H9 (cell line): Measurements from ENCODE around the gene RWDD4. TPM values are rescaled to one million over a fixed set of nuclear protein-coding genes. Genes with fewer than 3 reads are reported as not detected.

ENCODE experiments used
- DNase-seq: peaks from one replicate; pipeline ENCODE4 v3.0.0-alpha.2; 2017
- H2AFZ ChIP-seq: one replicate; pipeline ENCODE4 v1.6.1; 2013; ENCODE audit warnings: mild to moderate bottlenecking, low read length, control low read depth, moderate library complexity
- H2AK5ac ChIP-seq: 2 replicates; pipeline ENCODE4 v1.6.1; 2013; ENCODE audit warnings: low read length, control low read depth, mixed read lengths; ENCODE audit not compliant: insufficient read length
- H2BK120ac ChIP-seq: one replicate; pipeline ENCODE4 v1.6.1; 2013; ENCODE audit warnings: low read depth, mild to moderate bottlenecking, low read length, control low read depth, inconsistent platforms; ENCODE audit not compliant: poor library complexity, severe bottlenecking
- H2BK12ac ChIP-seq: 2 replicates; pipeline ENCODE4 v1.6.1; 2013; ENCODE audit warnings: low read length, control low read depth, mixed read lengths, low read depth; ENCODE audit not compliant: insufficient read length
- H2BK15ac ChIP-seq: 2 replicates; pipeline ENCODE4 v1.6.1; 2013; ENCODE audit warnings: low read depth, low read length, control low read depth
- H2BK20ac ChIP-seq: one replicate; pipeline ENCODE4 v1.6.1; 2013; ENCODE audit warnings: low read depth, mild to moderate bottlenecking, low read length, control low read depth, inconsistent platforms; ENCODE audit not compliant: poor library complexity, severe bottlenecking
- H2BK5ac ChIP-seq: 2 replicates; pipeline ENCODE4 v1.6.1; 2013; ENCODE audit warnings: low read length, control low read depth, mixed read lengths; ENCODE audit not compliant: insufficient read length
- H3K14ac ChIP-seq: 2 replicates; pipeline ENCODE4 v1.6.1; 2013; ENCODE audit warnings: low read length, control low read depth; ENCODE audit not compliant: insufficient read depth
- H3K18ac ChIP-seq: 2 replicates; pipeline ENCODE4 v1.6.1; 2013; ENCODE audit warnings: low read depth, mild to moderate bottlenecking, mixed read lengths, low read length, control low read depth; ENCODE audit not compliant: insufficient read length
- H3K23ac ChIP-seq: 2 replicates; pipeline ENCODE4 v1.6.1; 2013; ENCODE audit warnings: low read length, control low read depth, mixed read lengths, low read depth; ENCODE audit not compliant: insufficient read length
- H3K23me2 ChIP-seq: 2 replicates; pipeline ENCODE4 v1.6.1; 2013; ENCODE audit warnings: low read depth, mild to moderate bottlenecking, mixed read lengths, low read length, control low read depth; ENCODE audit not compliant: insufficient read length, poor library complexity, severe bottlenecking
- H3K27ac ChIP-seq: 2 replicates; pipeline ENCODE4 v1.5.1; 2013; ENCODE audit warnings: low read length, control low read depth, mixed read lengths, low read depth; ENCODE audit not compliant: insufficient read length
- H3K27me3 ChIP-seq: 2 replicates; pipeline ENCODE4 v1.6.1; 2013; ENCODE audit warnings: low read length, control low read depth, inconsistent platforms; ENCODE audit not compliant: insufficient read depth
- H3K4ac ChIP-seq: 2 replicates; pipeline ENCODE4 v1.6.1; 2013; ENCODE audit warnings: low read depth, mild to moderate bottlenecking, control low read depth, inconsistent platforms, low read length, moderate library complexity
- H3K4me1 ChIP-seq: 2 replicates; pipeline ENCODE4 v1.6.1; 2013; ENCODE audit warnings: low read length, control low read depth, inconsistent platforms; ENCODE audit not compliant: insufficient read depth
- H3K4me2 ChIP-seq: 2 replicates; pipeline ENCODE4 v1.6.1; 2013; ENCODE audit warnings: low read length, control low read depth, mixed read lengths; ENCODE audit not compliant: insufficient read length, insufficient read depth
- H3K56ac ChIP-seq: 2 replicates; pipeline ENCODE4 v1.6.1; 2013; ENCODE audit warnings: low read depth, mild to moderate bottlenecking, mixed read lengths, low read length, control low read depth; ENCODE audit not compliant: insufficient read length
- H3K79me1 ChIP-seq: 2 replicates; pipeline ENCODE4 v1.6.1; 2013; ENCODE audit warnings: low read depth, mild to moderate bottlenecking, moderate library complexity, low read length, control low read depth, inconsistent platforms; ENCODE audit not compliant: insufficient read depth, poor library complexity, severe bottlenecking
- H3K79me2 ChIP-seq: 2 replicates; pipeline ENCODE4 v1.6.1; 2013; ENCODE audit warnings: low read length, control low read depth, inconsistent platforms; ENCODE audit not compliant: insufficient read depth
- H3K9ac ChIP-seq: 2 replicates; pipeline ENCODE4 v1.6.1; 2013; ENCODE audit warnings: low read length, control low read depth, mixed read lengths; ENCODE audit not compliant: insufficient read length; ENCODE audit errors: extremely low read depth
- H3K9me3 ChIP-seq: one replicate; pipeline ENCODE4 v1.6.1; 2013; ENCODE audit warnings: low read depth, low read length, inconsistent platforms; ENCODE audit not compliant: control insufficient read depth
- H3T11ph ChIP-seq: one replicate; pipeline ENCODE4 v1.6.1; 2013; ENCODE audit warnings: mild to moderate bottlenecking, low read length, control low read depth, inconsistent platforms
- H4K20me1 ChIP-seq: one replicate; pipeline ENCODE4 v1.6.1; 2013; ENCODE audit not compliant: control insufficient read depth, insufficient read length, insufficient read depth
- H4K5ac ChIP-seq: 2 replicates; pipeline ENCODE4 v1.6.1; 2013; ENCODE audit warnings: low read depth, mild to moderate bottlenecking, mixed read lengths, low read length, control low read depth; ENCODE audit not compliant: insufficient read length
- H4K8ac ChIP-seq: replicated peaks from 2 replicates; pipeline ENCODE4 v1.6.1; 2013; ENCODE audit warnings: low read length, control low read depth, mixed read lengths, low read depth; ENCODE audit not compliant: insufficient read length
- H4K91ac ChIP-seq: 2 replicates; pipeline ENCODE4 v1.6.1; 2013; ENCODE audit warnings: low read depth, mild to moderate bottlenecking, moderate library complexity, mixed read lengths, low read length, control low read depth; ENCODE audit not compliant: insufficient read length
- H3K27ac Mint-ChIP-seq, 3 experiments: 2 replicates in 2 of 3; 3 replicates in 1 of 3; pipeline ENCODE4 v1.8.0; 2020 to 2021; ENCODE audit warnings: mixed read lengths in 3 of 3, mild to moderate bottlenecking in 1 of 3, moderate library complexity in 1 of 3
- H3K27me3 Mint-ChIP-seq: 2 replicates; pipeline ENCODE4 v1.8.0; 2021; ENCODE audit warnings: low read depth, mild to moderate bottlenecking, moderate library complexity, mixed read lengths
- H3K36me3 Mint-ChIP-seq, 3 experiments: 2 replicates in 2 of 3; 3 replicates in 1 of 3; pipeline ENCODE4 v1.8.0; 2020 to 2021; ENCODE audit warnings: low read depth in 3 of 3, mixed read lengths in 3 of 3; ENCODE audit not compliant: insufficient read depth in 1 of 3
- H3K4me1 Mint-ChIP-seq, 2 experiments: 2 replicates each; pipeline ENCODE4 v1.8.0; 2020; ENCODE audit warnings: mixed read lengths in 2 of 2
- H3K4me3 Mint-ChIP-seq, 2 experiments: 2 replicates in 1 of 2; 3 replicates in 1 of 2; pipeline ENCODE4 v1.8.0; 2020 to 2021; ENCODE audit warnings: mild to moderate bottlenecking in 2 of 2, mixed read lengths in 2 of 2, moderate library complexity in 1 of 2
- H3K9me3 Mint-ChIP-seq, 2 experiments: 2 replicates in 1 of 2; 3 replicates in 1 of 2; pipeline ENCODE4 v1.8.0; 2020; ENCODE audit warnings: mild to moderate bottlenecking in 2 of 2, mixed read lengths in 2 of 2, moderate library complexity in 1 of 2
- CTCF ChIP-seq: fragments of 200-600 bp; sonication (generic); conservative IDR thresholded peaks from 3 replicates; pipeline ENCODE4 v1.8.0; 2021; ENCODE audit warnings: antibody characterized with exemption, mild to moderate bottlenecking
- WGBS: extraction: QIAGEN DNeasy Blood & Tissue Kit; methylation state at CpG from one replicate; pipeline ENCODE4 v1.1.7; 2013; ENCODE audit warnings: missing lambda C conversion rate, low lambda C conversion rate, mixed read lengths; ENCODE audit not compliant: insufficient read length; ENCODE audit errors: extremely low coverage; 5-methylcytosine and 5-hydroxymethylcytosine counted together
- total RNA-seq: library from RNA; stranded (reverse); gene quantifications from 2 replicates; pipeline ENCODE4 v1.2.1, GENCODE V29; 2021

RWDD4 gene
- total RNA-seq, 1 experiment from 2014 or later, result 17.8 TPM

DNA sequence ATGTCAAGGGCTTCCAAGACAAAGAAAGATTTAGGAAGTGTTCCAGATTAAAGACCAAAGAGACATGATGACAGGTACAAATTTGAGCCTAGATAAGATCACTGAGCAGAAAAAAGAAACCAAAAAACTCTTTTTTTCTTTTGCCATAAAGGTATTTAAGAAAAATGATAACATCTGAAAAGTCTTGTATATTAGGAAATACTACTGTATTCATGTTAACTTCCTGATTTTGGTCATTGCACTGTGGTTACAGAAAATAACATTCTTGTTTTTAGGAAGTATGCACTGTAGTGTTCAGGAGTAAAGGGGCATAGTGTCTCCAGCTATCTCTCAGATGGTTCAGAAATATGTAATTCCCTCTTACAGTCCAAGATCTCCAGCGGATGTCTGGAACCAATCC, 37.1 kb downstream of the RWDD4 start:
- Histone ChIP-seq H2BK20ac (no peak overlapping the region), H3T11ph (no peak overlapping the region), H2BK12ac (no peak overlapping the region), H2BK15ac (no peak overlapping the region), H3K9me3 (no peaks in the 10 kb centered on the region), H2BK120ac (no peak overlapping the region), H4K20me1 (no peaks in the 10 kb centered on the region), H3K23me2 (no peaks in the 10 kb centered on the region), H3K27ac (no peak overlapping the region), H3K9ac (no peak overlapping the region), H4K8ac (no peak overlapping the region), H3K56ac (no peak overlapping the region), H3K79me2 (no peaks in the 10 kb centered on the region), H4K91ac (no peak overlapping the region), H3K14ac (no peak overlapping the region), H3K27me3 (no peaks in the 10 kb centered on the region), H3K79me1 (no peaks in the 10 kb centered on the region), H2AFZ (no peak overlapping the region), H3K4me1 (no peaks in the 10 kb centered on the region), H4K5ac (no peak overlapping the region), H3K4ac (no peak overlapping the region), H3K4me2 (no peak overlapping the region), H3K23ac (no peak overlapping the region), H2AK5ac (no peak overlapping the region), H3K18ac (no peak overlapping the region), H2BK5ac (no peak overlapping the region)
- Mint-ChIP-seq H3K4me3 (no peak overlapping the region), H3K27ac (no peak overlapping the region), H3K9me3 (no peaks in the 10 kb centered on the region), H3K27me3 (no peaks in the 10 kb centered on the region), H3K36me3 (no peaks in the 10 kb centered on the region), H3K4me1 (no peaks in the 10 kb centered on the region)
- TF ChIP-seq CTCF, result no peak
- no peak for DNase-seq
- no CpG with 5 or more reads among the region's 1 CpG for WGBS
